GM12878 (cell line): ENCODE results near the gene MGMT. TPM values are rescaled to one million over a fixed set of nuclear protein-coding genes. Genes with fewer than 3 reads are reported as not detected.

Experiments
- ATAC-seq: fragments of 200-7000 bp; cut with Tn5 transposase; 3 replicates; pipeline ENCODE4 v1.9.1; 2020; ENCODE audit warnings: mild to moderate bottlenecking, moderate library complexity
- BruUV-seq: library from RNA; stranded (reverse); fragments of 400-500 nt; replicated peaks from 2 replicates; lab custom pipeline; 2021; lab: Mats Ljungman, UMichigan
- CTCF ChIA-PET: fragments of 300-600 bp; sonication (Branson Sonifier 250); formaldehyde crosslinking; extraction: SDS; loops from one replicate; lab custom pipeline; 2021; ENCODE audit warnings: inconsistent platforms; lab: Yijun Ruan, JAX
- POLR2A ChIA-PET: fragments of 350-600 bp; formaldehyde crosslinking; extraction: SDS; loops from one replicate; lab custom pipeline; 2021; ENCODE audit warnings: inconsistent platforms; lab: Charles Lee
- RAD21 ChIA-PET: fragments of 300-600 bp; sonication (Branson Sonifier 250); formaldehyde crosslinking; loops from one replicate; lab custom pipeline; 2023; ENCODE audit warnings: antibody characterized with exemption; ENCODE audit not compliant: unreplicated experiment; lab: Charles Lee
- SMC1A ChIA-PET: fragments of 300-600 bp; sonication (Branson Sonifier 250); formaldehyde crosslinking; loops from one replicate; lab custom pipeline; 2023; ENCODE audit not compliant: unreplicated experiment, uncharacterized antibody; lab: Charles Lee
- DNase-seq: peaks from one replicate; pipeline ENCODE4 v3.0.0-alpha.2; 2011; ENCODE audit warnings: low read depth, low spot score
- FAIRE-seq: peaks from 3 replicates; lab custom pipeline; 2011; peaks lifted over from hg19 to GRCh38; lab: Jason Lieb, UNC
- H2AFZ ChIP-seq: 2 replicates; pipeline ENCODE4 v1.6.0; 2011; ENCODE audit warnings: low read depth, low read length, control low read depth; ENCODE audit not compliant: control insufficient read depth
- H3K27ac ChIP-seq: 2 replicates; pipeline ENCODE4 v1.5.1; 2011; ENCODE audit warnings: control low read depth; ENCODE audit not compliant: control insufficient read depth, insufficient read depth
- H3K27me3 ChIP-seq, 2 experiments: replicated peaks in 1 of 2; 2 replicates each; pipeline versions ENCODE4 v1.6.0 to v1.6.1; 2011; ENCODE audit warnings: low read length in 1 of 2; ENCODE audit not compliant: control insufficient read depth in 2 of 2, insufficient read depth in 2 of 2
- H3K36me3 ChIP-seq, 2 experiments: 2 replicates each; pipeline ENCODE4 v1.5.1; 2011; ENCODE audit warnings: low read length in 1 of 2; ENCODE audit not compliant: control insufficient read depth in 2 of 2, insufficient read depth in 2 of 2
- H3K4me1 ChIP-seq: 2 replicates; pipeline ENCODE4 v1.6.1; 2011; ENCODE audit warnings: mild to moderate bottlenecking, low read length, moderate library complexity, mixed read lengths; ENCODE audit not compliant: control insufficient read depth, insufficient read depth
- H3K4me2 ChIP-seq: 2 replicates; pipeline ENCODE4 v1.6.0; 2011; ENCODE audit warnings: control low read depth; ENCODE audit not compliant: control insufficient read depth, insufficient read depth
- H3K4me3 ChIP-seq: fragments of 200-600 bp; sonication (generic); 2 replicates; pipeline ENCODE4 v1.5.1; 2016
- H3K79me2 ChIP-seq: 2 replicates; pipeline ENCODE4 v1.6.0; 2011; ENCODE audit warnings: low read length; ENCODE audit not compliant: control insufficient read depth, insufficient read depth
- H3K9ac ChIP-seq: 2 replicates; pipeline ENCODE4 v1.8.0; 2011; ENCODE audit warnings: low read length, control low read depth, mixed read lengths; ENCODE audit not compliant: control insufficient read depth, insufficient read depth
- H3K9me3 ChIP-seq: replicated peaks from 3 replicates; pipeline ENCODE4 v1.5.1; 2011; ENCODE audit warnings: mild to moderate bottlenecking, low read length; ENCODE audit not compliant: control insufficient read depth, insufficient read depth
- H4K20me1 ChIP-seq: 2 replicates; pipeline ENCODE4 v1.6.0; 2011; ENCODE audit not compliant: control insufficient read depth, insufficient read depth
- CBX5 ChIP-seq: sonication (generic); IDR thresholded peaks from 2 replicates; pipeline ENCODE4 v1.6.1; 2016; ENCODE audit warnings: low read depth, moderate library complexity, mild to moderate bottlenecking, inconsistent platforms
- CHD1 ChIP-seq: IDR thresholded peaks from 2 replicates; pipeline ENCODE4 v1.6.1; 2012; ENCODE audit warnings: low read depth, low read length, improper control_type of control experiment
- EED ChIP-seq: sonication (generic); IDR thresholded peaks from 2 replicates; pipeline ENCODE4 v1.6.1; 2016; ENCODE audit warnings: antibody characterized with exemption, low read depth
- IRF4 ChIP-seq: IDR thresholded peaks from 2 replicates; pipeline ENCODE4 v1.6.1; 2011; ENCODE audit warnings: low read depth, low read length
- NBN ChIP-seq: fragments of 450-650 bp; IDR thresholded peaks from 2 replicates; pipeline ENCODE4 v1.6.1; 2016
- PAX8 ChIP-seq: fragments of 450-650 bp; IDR thresholded peaks from 2 replicates; pipeline ENCODE4 v1.6.1; 2017; ENCODE audit warnings: mild to moderate bottlenecking, moderate library complexity
- SREBF2 ChIP-seq: IDR thresholded peaks from 2 replicates; pipeline ENCODE4 v1.6.1; 2012; ENCODE audit warnings: mild to moderate bottlenecking, low read length
- SUPT20H ChIP-seq: IDR thresholded peaks from 2 replicates; pipeline ENCODE4 v1.6.1; 2011; ENCODE audit warnings: low read depth, mild to moderate bottlenecking, low read length, moderate library complexity, borderline replicate concordance; ENCODE audit not compliant: control insufficient read depth
- WRNIP1 ChIP-seq: IDR thresholded peaks from 2 replicates; pipeline ENCODE4 v1.6.1; 2011; ENCODE audit warnings: low read depth, low read length, improper control_type of control experiment, borderline replicate concordance
- ZNF207 ChIP-seq: fragments of 450-650 bp; IDR thresholded peaks from 2 replicates; pipeline ENCODE4 v1.6.1; 2014; ENCODE audit warnings: antibody characterized with exemption, mild to moderate bottlenecking, borderline replicate concordance
- WGBS: methylation state at CpG from one replicate; pipeline ENCODE4 v1.1.6; 2016; ENCODE audit warnings: low lambda C conversion rate; ENCODE audit not compliant: insufficient replicate concordance, insufficient coverage; ENCODE audit errors: missing lambda C conversion rate; 5-methylcytosine and 5-hydroxymethylcytosine counted together
- in situ Hi-C: fragments of 300-500 bp; cut with MboI; formaldehyde crosslinking; loops from 9 replicates; pipeline ENCODE4 v1.14.3; 2018; ENCODE audit warnings: mixed read lengths
- intact Hi-C: fragments of 100-400 bp; cut with micrococcal nuclease; formaldehyde crosslinking; loops from one replicate; pipeline ENCODE4 v1.14.2; 2022; ENCODE audit not compliant: unreplicated experiment
- polyA plus RNA-seq, 11 experiments: library from polyadenylated mRNA; depleted of rRNA in 4 of 11; unstranded in 6 of 11; stranded (reverse) in 5 of 11; fragments of >200 nt; fragmentation: Nextera tagmentation in 4 of 11; fragmentation: Illumina TruSeq in 1 of 11; extraction: Ambion mirVana in 4 of 11; extraction: Trizol in 1 of 11; gene quantifications; 1 replicate in 1 of 11; 2 replicates in 10 of 11; pipeline versions ENCODE4 v1.2.1 to v1.2.3, GENCODE V29; 2011 to 2016; ENCODE audit warnings: inconsistent platforms in 2 of 11, missing spikeins in 2 of 11, low read depth in 1 of 11
- total RNA-seq, 4 experiments: library from RNA; depleted of rRNA in 3 of 4; stranded (reverse); fragments of >200 nt in 3 of 4; fragmentation: Illumina TruSeq in 1 of 4; extraction: Trizol in 1 of 4; gene quantifications; 2 replicates each; pipeline versions ENCODE4 v1.2.1 to v1.2.3, GENCODE V29; 2013 to 2021
- TF ChIP-seq, protein P1 (sequence below): IDR thresholded peaks from 2 replicates; pipeline ENCODE4 v1.6.1; 2012; ENCODE audit warnings: improper control_type of control experiment, low read depth, low read length; ENCODE audit not compliant: insufficient replicate concordance
- TF ChIP-seq, protein P2 (sequence below): IDR thresholded peaks from 2 replicates; pipeline ENCODE4 v1.6.1; 2011; ENCODE audit warnings: mild to moderate bottlenecking, low read depth, low read length, moderate library complexity; ENCODE audit not compliant: insufficient replicate concordance

MGMT gene
- total and polyA plus RNA-seq, 10 of the 15 experiments (the other 5 are each of a cell fraction or from before 2014, with no cell fraction given), result 0.16 to 24.2 (median 13.3) TPM

DNA sequence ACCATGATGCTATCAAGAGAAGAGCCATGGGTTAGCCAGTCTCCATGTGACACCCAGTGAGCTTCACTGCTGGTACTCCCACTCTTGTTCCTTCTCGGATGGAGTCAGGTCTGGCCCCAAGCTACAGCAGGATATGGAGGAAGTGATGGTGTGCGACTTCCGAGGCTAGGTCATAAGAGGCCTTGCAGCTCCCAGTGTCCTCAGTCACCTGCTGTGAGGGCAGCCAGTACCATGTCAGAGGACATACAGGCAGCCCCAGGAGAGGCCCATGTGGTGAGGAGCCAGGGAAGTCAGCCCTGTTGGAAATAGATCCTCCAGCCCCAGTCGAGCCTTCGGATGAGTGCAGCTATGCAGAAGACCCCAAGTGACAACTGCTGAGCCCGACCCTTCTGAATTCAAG, 260.0 kb downstream of the MGMT start:
- H3K36me3 ChIP-seq, result no peaks in the 10 kb centered on the region
- ChIA-PET RAD21 (no interaction called here), CTCF (no interaction called here), POLR2A (no interaction called here), SMC1A (no interaction called here)
- TF ChIP-seq IRF4 (no peak), ZNF207 (no peak), CHD1 (no peak), EED (no peak), CBX5 (no peak), WRNIP1 (no peak), PAX8 (no peak), SREBF2 (no peak), SUPT20H (no peak), NBN (no peak)
- TF ChIP-seq, protein P1, sequence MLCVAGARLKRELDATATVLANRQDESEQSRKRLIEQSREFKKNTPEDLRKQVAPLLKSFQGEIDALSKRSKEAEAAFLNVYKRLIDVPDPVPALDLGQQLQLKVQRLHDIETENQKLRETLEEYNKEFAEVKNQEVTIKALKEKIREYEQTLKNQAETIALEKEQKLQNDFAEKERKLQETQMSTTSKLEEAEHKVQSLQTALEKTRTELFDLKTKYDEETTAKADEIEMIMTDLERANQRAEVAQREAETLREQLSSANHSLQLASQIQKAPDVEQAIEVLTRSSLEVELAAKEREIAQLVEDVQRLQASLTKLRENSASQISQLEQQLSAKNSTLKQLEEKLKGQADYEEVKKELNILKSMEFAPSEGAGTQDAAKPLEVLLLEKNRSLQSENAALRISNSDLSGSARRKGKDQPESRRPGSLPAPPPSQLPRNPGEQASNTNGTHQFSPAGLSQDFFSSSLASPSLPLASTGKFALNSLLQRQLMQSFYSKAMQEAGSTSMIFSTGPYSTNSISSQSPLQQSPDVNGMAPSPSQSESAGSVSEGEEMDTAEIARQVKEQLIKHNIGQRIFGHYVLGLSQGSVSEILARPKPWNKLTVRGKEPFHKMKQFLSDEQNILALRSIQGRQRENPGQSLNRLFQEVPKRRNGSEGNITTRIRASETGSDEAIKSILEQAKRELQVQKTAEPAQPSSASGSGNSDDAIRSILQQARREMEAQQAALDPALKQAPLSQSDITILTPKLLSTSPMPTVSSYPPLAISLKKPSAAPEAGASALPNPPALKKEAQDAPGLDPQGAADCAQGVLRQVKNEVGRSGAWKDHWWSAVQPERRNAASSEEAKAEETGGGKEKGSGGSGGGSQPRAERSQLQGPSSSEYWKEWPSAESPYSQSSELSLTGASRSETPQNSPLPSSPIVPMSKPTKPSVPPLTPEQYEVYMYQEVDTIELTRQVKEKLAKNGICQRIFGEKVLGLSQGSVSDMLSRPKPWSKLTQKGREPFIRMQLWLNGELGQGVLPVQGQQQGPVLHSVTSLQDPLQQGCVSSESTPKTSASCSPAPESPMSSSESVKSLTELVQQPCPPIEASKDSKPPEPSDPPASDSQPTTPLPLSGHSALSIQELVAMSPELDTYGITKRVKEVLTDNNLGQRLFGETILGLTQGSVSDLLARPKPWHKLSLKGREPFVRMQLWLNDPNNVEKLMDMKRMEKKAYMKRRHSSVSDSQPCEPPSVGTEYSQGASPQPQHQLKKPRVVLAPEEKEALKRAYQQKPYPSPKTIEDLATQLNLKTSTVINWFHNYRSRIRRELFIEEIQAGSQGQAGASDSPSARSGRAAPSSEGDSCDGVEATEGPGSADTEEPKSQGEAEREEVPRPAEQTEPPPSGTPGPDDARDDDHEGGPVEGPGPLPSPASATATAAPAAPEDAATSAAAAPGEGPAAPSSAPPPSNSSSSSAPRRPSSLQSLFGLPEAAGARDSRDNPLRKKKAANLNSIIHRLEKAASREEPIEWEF, result no peak
- TF ChIP-seq, protein P2, sequence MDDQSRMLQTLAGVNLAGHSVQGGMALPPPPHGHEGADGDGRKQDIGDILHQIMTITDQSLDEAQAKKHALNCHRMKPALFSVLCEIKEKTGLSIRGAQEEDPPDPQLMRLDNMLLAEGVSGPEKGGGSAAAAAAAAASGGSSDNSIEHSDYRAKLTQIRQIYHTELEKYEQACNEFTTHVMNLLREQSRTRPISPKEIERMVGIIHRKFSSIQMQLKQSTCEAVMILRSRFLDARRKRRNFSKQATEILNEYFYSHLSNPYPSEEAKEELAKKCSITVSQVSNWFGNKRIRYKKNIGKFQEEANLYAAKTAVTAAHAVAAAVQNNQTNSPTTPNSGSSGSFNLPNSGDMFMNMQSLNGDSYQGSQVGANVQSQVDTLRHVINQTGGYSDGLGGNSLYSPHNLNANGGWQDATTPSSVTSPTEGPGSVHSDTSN, result no peak
- no peak for FAIRE-seq
- no peak overlapping the region for H2AFZ ChIP-seq
- H3K4me3 ChIP-seq, result no peak overlapping the region
- ATAC-seq, result no peak
- no peaks in the 10 kb centered on the region for H4K20me1 ChIP-seq
- intact Hi-C loops, result no loop called here
- no peaks in the 10 kb centered on the region; the same call in 2 of the 3 replicates for H3K9me3 ChIP-seq
- no peak for DNase-seq
- 91% methylated on average over 6 of the region's 6 CpGs for WGBS
- H3K27ac ChIP-seq, result no peak overlapping the region
- in situ Hi-C loops, result no loop called here
- no peaks in the 10 kb centered on the region for H3K79me2 ChIP-seq
- no peaks in the 10 kb centered on the region for H3K4me1 ChIP-seq
- H3K27me3 ChIP-seq, result no peaks in the 10 kb centered on the region
- no peak overlapping the region for H3K4me2 ChIP-seq
- no TSS peak for BruUV-seq
- no peak overlapping the region for H3K9ac ChIP-seq
